ENCODE results near the gene SH2B2.

Gene SH2B2

DNA sequence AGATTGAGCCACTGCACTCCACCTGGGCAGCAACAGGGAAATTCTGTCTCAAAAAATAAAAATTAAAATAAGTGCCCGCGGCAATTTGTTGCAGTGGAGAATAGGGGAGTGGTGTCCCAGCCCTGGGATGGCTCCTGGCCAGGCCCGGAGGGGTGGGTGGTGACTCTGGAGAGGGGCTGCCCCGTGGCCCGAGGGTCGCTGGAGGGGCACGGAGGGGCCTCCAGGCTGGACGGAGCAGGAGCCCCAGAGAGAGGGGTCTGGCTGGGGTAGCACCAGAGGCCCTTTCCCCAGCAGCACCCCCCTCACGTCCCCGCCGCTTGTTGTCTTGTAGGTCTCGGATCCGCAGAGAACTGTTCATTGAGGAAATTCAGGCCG lies 38.6 kb upstream of the SH2B2 start:
- H3K9me3 ChIP-seq (ENCODE audit: control insufficient read depth, low read length) = no peaks in the 10 kb centered on the region

DNA sequence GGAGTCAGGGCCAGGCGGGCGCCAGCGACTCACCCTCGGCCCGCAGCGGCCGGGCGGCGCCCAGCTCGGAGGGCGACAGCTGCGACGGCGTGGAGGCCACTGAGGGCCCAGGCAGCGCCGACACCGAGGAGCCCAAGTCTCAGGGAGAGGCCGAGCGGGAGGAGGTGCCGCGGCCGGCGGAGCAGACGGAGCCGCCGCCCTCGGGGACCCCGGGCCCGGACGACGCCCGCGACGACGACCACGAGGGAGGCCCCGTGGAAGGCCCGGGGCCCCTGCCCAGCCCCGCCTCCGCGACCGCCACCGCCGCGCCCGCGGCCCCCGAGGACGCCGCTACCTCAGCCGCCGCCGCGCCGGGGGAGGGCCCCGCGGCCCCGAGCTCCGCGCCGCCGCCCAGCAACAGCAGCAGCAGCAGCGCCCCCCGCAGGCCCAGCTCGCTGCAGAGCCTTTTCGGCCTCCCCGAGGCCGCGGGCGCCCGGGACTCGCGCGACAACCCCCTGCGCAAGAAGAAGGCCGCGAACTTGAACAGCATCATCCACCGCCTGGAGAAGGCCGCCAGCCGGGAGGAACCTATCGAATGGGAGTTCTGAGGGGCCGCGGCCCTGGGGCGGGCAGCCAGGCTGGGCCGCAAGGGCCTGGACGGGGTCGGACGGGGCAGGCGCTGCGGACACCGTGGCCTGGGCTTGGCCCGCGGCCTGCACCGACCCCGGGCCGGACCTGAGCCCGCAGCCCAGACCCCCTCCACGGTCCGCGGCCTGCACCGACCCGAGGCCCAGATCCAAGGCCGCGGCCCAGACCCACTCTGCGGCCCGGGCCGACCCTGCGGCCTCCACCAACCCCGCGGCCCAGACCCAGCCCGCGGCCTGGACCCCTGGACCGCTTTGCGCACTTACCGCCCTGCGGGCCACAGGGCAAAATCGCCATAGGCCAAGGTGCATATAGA lies 37.9 kb upstream of the SH2B2 start:
- no peaks in the 10 kb centered on the region for H3K27me3 ChIP-seq (ENCODE audit: control insufficient read depth, insufficient read depth, low read length)
- no peaks in the 10 kb centered on the region for H3K9me3 ChIP-seq (ENCODE audit: control insufficient read depth, low read length)
- no peak overlapping the region for H3K9ac ChIP-seq
- H3K4me2 ChIP-seq (ENCODE audit: low read length) = no peak overlapping the region
- no peaks in the 10 kb centered on the region for H3K79me2 ChIP-seq
- H3K4me3 ChIP-seq (ENCODE audit: low read depth, low read length) = no peak overlapping the region
- no peak overlapping the region for H2AFZ ChIP-seq
- no peak overlapping the region for H3K27ac ChIP-seq
- H3K4me1 ChIP-seq = no peaks in the 10 kb centered on the region
- TF ChIP-seq, protein P1, sequence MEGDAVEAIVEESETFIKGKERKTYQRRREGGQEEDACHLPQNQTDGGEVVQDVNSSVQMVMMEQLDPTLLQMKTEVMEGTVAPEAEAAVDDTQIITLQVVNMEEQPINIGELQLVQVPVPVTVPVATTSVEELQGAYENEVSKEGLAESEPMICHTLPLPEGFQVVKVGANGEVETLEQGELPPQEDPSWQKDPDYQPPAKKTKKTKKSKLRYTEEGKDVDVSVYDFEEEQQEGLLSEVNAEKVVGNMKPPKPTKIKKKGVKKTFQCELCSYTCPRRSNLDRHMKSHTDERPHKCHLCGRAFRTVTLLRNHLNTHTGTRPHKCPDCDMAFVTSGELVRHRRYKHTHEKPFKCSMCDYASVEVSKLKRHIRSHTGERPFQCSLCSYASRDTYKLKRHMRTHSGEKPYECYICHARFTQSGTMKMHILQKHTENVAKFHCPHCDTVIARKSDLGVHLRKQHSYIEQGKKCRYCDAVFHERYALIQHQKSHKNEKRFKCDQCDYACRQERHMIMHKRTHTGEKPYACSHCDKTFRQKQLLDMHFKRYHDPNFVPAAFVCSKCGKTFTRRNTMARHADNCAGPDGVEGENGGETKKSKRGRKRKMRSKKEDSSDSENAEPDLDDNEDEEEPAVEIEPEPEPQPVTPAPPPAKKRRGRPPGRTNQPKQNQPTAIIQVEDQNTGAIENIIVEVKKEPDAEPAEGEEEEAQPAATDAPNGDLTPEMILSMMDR (IDR thresholded peaks at IDR 0.05) = no peak
- no peaks in the 10 kb centered on the region for H3K36me3 ChIP-seq (ENCODE audit: control insufficient read depth, insufficient read depth, low read length)

More for the DNA sequence above, 38.6 kb upstream of the SH2B2 start:
- Histone ChIP-seq H2AFZ (no peak overlapping the region), H3K36me3 (ENCODE audit: control insufficient read depth, insufficient read depth, low read length) (no peaks in the 10 kb centered on the region), H3K4me2 (ENCODE audit: low read length) (no peak overlapping the region), H3K4me3 (ENCODE audit: low read depth, low read length) (no peak overlapping the region), H3K79me2 (no peaks in the 10 kb centered on the region), H3K27me3 (ENCODE audit: control insufficient read depth, insufficient read depth, low read length) (no peaks in the 10 kb centered on the region), H3K9ac (no peak overlapping the region), H3K27ac (no peak overlapping the region), H3K4me1 (no peaks in the 10 kb centered on the region)
- TF ChIP-seq, protein P1 (IDR thresholded peaks at IDR 0.05) = no peak

DNA sequence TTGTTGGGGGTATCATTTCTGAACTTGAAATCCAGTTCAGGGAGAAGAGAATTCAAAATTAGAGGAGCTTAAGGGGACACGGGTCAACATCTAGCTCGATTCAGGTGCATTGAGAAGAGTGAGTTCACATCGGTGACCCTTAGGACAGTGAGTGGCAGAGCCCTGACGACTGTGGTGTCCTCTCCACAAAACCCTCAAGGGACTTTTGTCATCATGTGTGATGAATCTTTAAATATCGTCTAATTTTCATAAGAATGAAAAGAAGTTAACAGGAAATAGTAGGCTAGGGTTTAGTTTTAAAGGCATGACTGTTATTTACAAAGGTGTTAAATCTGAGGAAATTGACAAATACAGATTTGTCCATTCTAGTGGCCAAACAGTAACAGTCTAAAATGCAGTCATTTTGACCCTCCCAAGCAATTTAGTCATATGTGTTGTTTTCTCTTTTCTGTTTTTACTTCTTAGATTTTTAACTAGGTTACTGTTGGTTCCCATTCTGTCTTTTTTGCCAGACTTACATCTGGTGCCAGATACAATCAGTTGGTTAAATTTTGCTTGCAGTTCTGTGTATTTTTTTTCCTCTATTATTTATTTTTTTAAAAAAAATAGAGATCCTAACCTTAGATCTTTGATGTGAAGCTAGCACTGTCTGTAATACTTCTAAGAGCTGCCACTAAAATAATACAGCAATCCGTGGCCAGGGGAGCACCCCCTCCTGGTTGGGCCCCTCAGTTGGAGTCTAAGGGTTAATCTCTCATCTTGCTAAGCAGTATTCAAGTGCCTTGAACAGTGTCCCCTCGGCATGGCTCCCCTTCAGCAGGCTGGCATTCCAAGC lies 34.9 kb upstream of the SH2B2 start:
- H3K4me2 ChIP-seq (ENCODE audit: low read length) = no peak overlapping the region
- no peaks in the 10 kb centered on the region for H3K4me1 ChIP-seq
- H3K27me3 ChIP-seq (ENCODE audit: control insufficient read depth, insufficient read depth, low read length) = no peaks in the 10 kb centered on the region
- H3K4me3 ChIP-seq (ENCODE audit: low read depth, low read length) = no peak overlapping the region
- no peaks in the 10 kb centered on the region for H3K9me3 ChIP-seq (ENCODE audit: control insufficient read depth, low read length)
- H3K36me3 ChIP-seq (ENCODE audit: control insufficient read depth, insufficient read depth, low read length) = no peaks in the 10 kb centered on the region
- TF ChIP-seq, protein P1 (IDR thresholded peaks at IDR 0.05) = no peak
- no peaks in the 10 kb centered on the region for H3K79me2 ChIP-seq
- H2AFZ ChIP-seq = no peak overlapping the region
- no peak overlapping the region for H3K9ac ChIP-seq
- no peak overlapping the region for H3K27ac ChIP-seq

DNA sequence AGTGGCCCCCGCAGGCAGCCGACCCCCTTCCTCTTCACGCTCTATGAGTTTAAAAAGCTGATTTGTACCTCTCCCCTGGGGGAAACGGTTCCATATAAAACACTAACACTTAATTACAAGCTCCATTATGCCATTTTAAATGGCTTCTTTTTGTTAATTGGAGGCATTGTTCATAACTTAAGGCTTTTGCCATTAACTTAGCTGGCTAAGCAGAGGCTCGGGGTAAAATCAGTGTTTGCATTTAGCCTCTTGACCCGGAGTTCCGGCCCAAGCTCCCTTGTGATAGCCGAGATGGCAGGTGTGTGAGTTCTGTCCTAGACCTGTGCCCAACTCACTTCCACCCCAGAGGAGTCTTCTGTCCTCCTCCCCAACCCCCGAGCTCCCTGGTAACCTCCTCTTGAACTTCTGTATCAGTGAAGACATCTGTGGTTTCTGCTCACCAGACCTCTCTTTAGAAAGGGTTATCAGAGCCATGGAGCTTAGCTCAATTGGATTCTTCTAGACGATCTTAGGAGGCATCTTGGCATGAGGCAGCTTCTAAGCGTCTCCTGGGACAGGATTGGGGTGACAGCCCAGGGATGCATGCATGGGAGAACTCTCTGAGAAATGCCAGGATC lies 34.2 kb upstream of the SH2B2 start:
- Histone ChIP-seq H3K79me2 (no peaks in the 10 kb centered on the region), H3K4me3 (ENCODE audit: low read depth, low read length) (no peak overlapping the region), H3K9me3 (ENCODE audit: control insufficient read depth, low read length) (no peaks in the 10 kb centered on the region), H2AFZ (no peak overlapping the region), H3K9ac (no peak overlapping the region), H3K4me2 (ENCODE audit: low read length) (no peak overlapping the region), H3K27me3 (ENCODE audit: control insufficient read depth, insufficient read depth, low read length) (no peaks in the 10 kb centered on the region), H3K36me3 (ENCODE audit: control insufficient read depth, insufficient read depth, low read length) (no peaks in the 10 kb centered on the region), H3K27ac (no peak overlapping the region), H3K4me1 (no peaks in the 10 kb centered on the region)
- TF ChIP-seq, protein P1 (IDR thresholded peaks at IDR 0.05) = no peak

Data from parathyroid adenoma (tissue), 2 donors.